NCI-H1092 treated with DMSO at 0.1 percent for 48 hours (cell line): Measurements from ENCODE around the gene VPS35.
"Not testable (repeated sequence)": the region's sequence is repeated elsewhere in the genome, so short reads cannot be mapped to it uniquely, and the experiment has no call there.

Experiments used
- DNase-seq: peaks from one replicate; lab custom pipeline; 2025; lab: John Stamatoyannopoulos, UW

VPS35 gene

GRCh38 chr16:46712911-46713310 lies 23.9 kb upstream of the VPS35 start:
- DNase-seq, result no peak

GRCh38 chr16:46711106-46712058 lies 22.4 kb upstream of the VPS35 start:
- no peak for DNase-seq

GRCh38 chr16:46709469-46710005 lies 20.6 kb upstream of the VPS35 start:
- no peak for DNase-seq

GRCh38 chr16:46706642-46707041 lies 17.7 kb upstream of the VPS35 start:
- no peak for DNase-seq

- no peak for DNase-seq
Observed at GRCh38 chr16:46702030-46702429, 13.1 kb upstream of the VPS35 start.

GRCh38 chr16:46701615-46702014 lies 12.6 kb upstream of the VPS35 start:
- DNase-seq, result no peak

GRCh38 chr16:46700048-46700447 lies 11.1 kb upstream of the VPS35 start:
- no peak for DNase-seq

GRCh38 chr16:46696957-46697356 lies 8.0 kb upstream of the VPS35 start:
- no peak for DNase-seq

- no peak for DNase-seq
Observed at GRCh38 chr16:46695937-46696336, 7.0 kb upstream of the VPS35 start.

- DNase-seq, result no peak
Observed at GRCh38 chr16:46693598-46693997, 4.6 kb upstream of the VPS35 start.

- no peak for DNase-seq
Observed at GRCh38 chr16:46691726-46692125, 2.7 kb upstream of the VPS35 start.

GRCh38 chr16:46690281-46691178 lies 1.6 kb upstream of the VPS35 start:
- no peak for DNase-seq

- peak; percentile 100 for DNase-seq
Observed at GRCh38 chr16:46689365-46690280, 645 bp upstream of the VPS35 start, which contains the start of gene ORC6. TSS of gene ORC6 (plus strand) at chr16:46689659. CDS start at chr16:46689706, 47 bp downstream.

- DNase-seq, result no peak
Observed at GRCh38 chr16:46688101-46688653, 801 bp downstream of the VPS35 start.

GRCh38 chr16:46687486-46687885 lies 1.5 kb downstream of the VPS35 start:
- DNase-seq, result no peak

GRCh38 chr16:46686815-46687473 lies 2.0 kb downstream of the VPS35 start:
- no peak for DNase-seq

GRCh38 chr16:46681867-46682266 lies 7.1 kb downstream of the VPS35 start:
- DNase-seq, result not testable (repeated sequence)

- not testable (repeated sequence) for DNase-seq
Observed at GRCh38 chr16:46677943-46678342, 11.0 kb downstream of the VPS35 start.

GRCh38 chr16:46673320-46674013 lies 15.5 kb downstream of the VPS35 start:
- peak; percentile 59 for DNase-seq

GRCh38 chr16:46662123-46662522 lies 26.9 kb downstream of the VPS35 start:
- no peak for DNase-seq
